Activated CD4-positive, CD25-positive, alpha-beta regulatory T cell (primary cell): Measurements from ENCODE around the gene TBC1D22B.
"Not testable (repeated sequence)": the region's sequence is repeated elsewhere in the genome, so short reads cannot be mapped to it uniquely, and the experiment has no call there.

ENCODE experiments used
- DNase-seq, 4 experiments: peaks; one replicate each; lab custom pipeline; 2025; lab: John Stamatoyannopoulos, UW

The TBC1D22B gene

GRCh38 chr6:37269105-37269504 is 11.5 kb downstream of the TBC1D22B start:
- no peak for DNase-seq

GRCh38 chr6:37272834-37273566 is 15.4 kb downstream of the TBC1D22B start:
- no peak for DNase-seq

- DNase-seq: no peak
These were observed 16.1 kb downstream of the TBC1D22B start for GRCh38 chr6:37273690-37274089.

GRCh38 chr6:37275350-37275749 is 17.8 kb downstream of the TBC1D22B start:
- no peak for DNase-seq

- no peak for DNase-seq
These were observed 19.4 kb downstream of the TBC1D22B start for GRCh38 chr6:37277001-37277409.

- DNase-seq: no peak
These were observed 22.0 kb downstream of the TBC1D22B start for GRCh38 chr6:37279366-37280134.

GRCh38 chr6:37280162-37280887 is 22.8 kb downstream of the TBC1D22B start:
- no peak for DNase-seq

GRCh38 chr6:37282371-37282770 is 24.8 kb downstream of the TBC1D22B start:
- no peak for DNase-seq

- DNase-seq: no peak
These were observed 25.7 kb downstream of the TBC1D22B start for GRCh38 chr6:37283268-37283667.

- DNase-seq: no peak
These were observed 26.1 kb downstream of the TBC1D22B start for GRCh38 chr6:37283671-37284151.

- no peak for DNase-seq
These were observed 27.2 kb downstream of the TBC1D22B start for GRCh38 chr6:37284781-37285180.

- DNase-seq: no peak
These were observed 28.3 kb downstream of the TBC1D22B start for GRCh38 chr6:37285861-37286311.

- DNase-seq: no peak
These were observed 30.1 kb downstream of the TBC1D22B start for GRCh38 chr6:37287519-37288157.

- no peak for DNase-seq
These were observed 30.7 kb downstream of the TBC1D22B start for GRCh38 chr6:37288247-37288646.

- no peak for DNase-seq
These were observed 32.4 kb downstream of the TBC1D22B start for GRCh38 chr6:37289931-37290330.

GRCh38 chr6:37293426-37293825 is 35.9 kb downstream of the TBC1D22B start:
- no peak for DNase-seq

GRCh38 chr6:37297637-37298036 is 40.1 kb downstream of the TBC1D22B start:
- DNase-seq: not testable (repeated sequence)

GRCh38 chr6:37298958-37299357 is 41.4 kb downstream of the TBC1D22B start:
- DNase-seq: no peak

- no peak for DNase-seq
These were observed 42.4 kb downstream of the TBC1D22B start for GRCh38 chr6:37299990-37300389.

GRCh38 chr6:37302086-37302686 is 44.6 kb downstream of the TBC1D22B start:
- no peak for DNase-seq

GRCh38 chr6:37303091-37303660 is 45.6 kb downstream of the TBC1D22B start:
- no peak for DNase-seq
